ENCODE results near the gene FBN1.

The FBN1 gene

GRCh38 chr15:48433226-48433886, 212.2 kb downstream of the FBN1 start:
- Histone ChIP-seq H3K27ac (replicated peaks; ENCODE audit: low read length) (no peak overlapping the region), H3K4ac (ENCODE audit: low read length) (no peak overlapping the region), H3K14ac (ENCODE audit: low read length) (no peak overlapping the region), H3K23ac (ENCODE audit: low read depth, low read length, poor library complexity) (no peak overlapping the region), H3K4me3 (ENCODE audit: low read length in 2 of 2) (no peak overlapping the region), H2BK120ac (ENCODE audit: low read depth, low read length) (no peak overlapping the region), H3K36me3 (replicated peaks in 1 of 2; ENCODE audit: control insufficient read depth in 2 of 2, insufficient read depth in 2 of 2, low read length in 2 of 2) (peaks cover 14 to 61% of the 10 kb centered on the region in 2 donors), H3K4me1 (ENCODE audit: control insufficient read depth in 2 of 2, insufficient read depth in 1 of 2, low read depth in 1 of 2, low read length in 2 of 2) (peaks cover 0 to 3% of the 10 kb centered on the region in 2 donors), H2BK5ac (ENCODE audit: low read length) (no peak overlapping the region), H3K9me3 (replicated peaks in 1 of 2; ENCODE audit: control insufficient read depth in 2 of 2, insufficient read depth in 1 of 2, low read depth in 1 of 2, low read length in 2 of 2) (no peaks in the 10 kb centered on the region), H2AK5ac (ENCODE audit: low read depth, low read length) (no peak overlapping the region), H4K8ac (ENCODE audit: low read depth, low read length) (no peak overlapping the region), H3K9ac (ENCODE audit: low read depth, low read length, poor library complexity) (no peak overlapping the region), H3K4me2 (ENCODE audit: insufficient read depth, low read length, poor library complexity, severe bottlenecking) (no peak overlapping the region), H3K18ac (ENCODE audit: low read length) (no peak overlapping the region), H2AFZ (ENCODE audit: low read length) (no peak overlapping the region), H3K27me3 (ENCODE audit: control insufficient read depth in 3 of 3, insufficient read depth in 3 of 3, low read depth in 1 of 3, low read length in 3 of 3) (no peaks in the 10 kb centered on the region), H4K91ac (ENCODE audit: low read depth, low read length, poor library complexity) (no peak overlapping the region), H3K79me1 (ENCODE audit: low read depth, low read length) (no peaks in the 10 kb centered on the region), H2BK15ac (ENCODE audit: low read length) (no peak overlapping the region), H2BK12ac (ENCODE audit: low read length) (no peak overlapping the region)
- DNase-seq (ENCODE audit: low spot score), result no peak
- WGBS, 2 donors (ENCODE audit: extremely low coverage in 2 of 2, insufficient read length in 2 of 2, insufficient replicate concordance in 1 of 2), result no CpG with 5 or more reads among the region's 3 CpGs

- Histone ChIP-seq H3K36me3 (replicated peaks in 1 of 2; ENCODE audit: control insufficient read depth in 2 of 2, insufficient read depth in 2 of 2, low read length in 2 of 2) (peaks cover 17 to 67% of the 10 kb centered on the region in 2 donors), H2AK5ac (ENCODE audit: low read depth, low read length) (no peak overlapping the region), H3K14ac (ENCODE audit: low read length) (no peak overlapping the region), H2AFZ (ENCODE audit: low read length) (no peak overlapping the region), H3K9me3 (replicated peaks in 1 of 2; ENCODE audit: control insufficient read depth in 2 of 2, insufficient read depth in 1 of 2, low read depth in 1 of 2, low read length in 2 of 2) (no peaks in the 10 kb centered on the region), H3K27me3 (ENCODE audit: control insufficient read depth in 3 of 3, insufficient read depth in 3 of 3, low read depth in 1 of 3, low read length in 3 of 3) (no peaks in the 10 kb centered on the region), H3K4me2 (ENCODE audit: insufficient read depth, low read length, poor library complexity, severe bottlenecking) (no peak overlapping the region), H4K8ac (ENCODE audit: low read depth, low read length) (no peak overlapping the region), H2BK15ac (ENCODE audit: low read length) (no peak overlapping the region), H3K4ac (ENCODE audit: low read length) (no peak overlapping the region), H4K91ac (ENCODE audit: low read depth, low read length, poor library complexity) (no peak overlapping the region), H2BK12ac (ENCODE audit: low read length) (no peak overlapping the region), H3K79me1 (ENCODE audit: low read depth, low read length) (no peaks in the 10 kb centered on the region), H3K9ac (ENCODE audit: low read depth, low read length, poor library complexity) (no peak overlapping the region), H3K27ac (replicated peaks; ENCODE audit: low read length) (no peak overlapping the region), H3K23ac (ENCODE audit: low read depth, low read length, poor library complexity) (no peak overlapping the region), H3K4me1 (ENCODE audit: control insufficient read depth in 2 of 2, insufficient read depth in 1 of 2, low read depth in 1 of 2, low read length in 2 of 2) (peaks cover 0 to 3% of the 10 kb centered on the region in 2 donors), H2BK5ac (ENCODE audit: low read length) (no peak overlapping the region), H2BK120ac (ENCODE audit: low read depth, low read length) (no peak overlapping the region), H3K18ac (ENCODE audit: low read length) (no peak overlapping the region), H3K4me3 (ENCODE audit: low read length in 2 of 2) (no peak overlapping the region)
- no peak for DNase-seq (ENCODE audit: low spot score)
- WGBS, 2 donors (ENCODE audit: extremely low coverage in 2 of 2, insufficient read length in 2 of 2, insufficient replicate concordance in 1 of 2), result no CpG with 5 or more reads among the region's 7 CpGs
Observed at GRCh38 chr15:48432688-48433087, 212.8 kb downstream of the FBN1 start.

- Histone ChIP-seq H3K27me3 (ENCODE audit: control insufficient read depth in 3 of 3, insufficient read depth in 3 of 3, low read depth in 1 of 3, low read length in 3 of 3) (no peaks in the 10 kb centered on the region), H3K4me2 (ENCODE audit: insufficient read depth, low read length, poor library complexity, severe bottlenecking) (no peak overlapping the region), H2BK120ac (ENCODE audit: low read depth, low read length) (no peak overlapping the region), H2AK5ac (ENCODE audit: low read depth, low read length) (no peak overlapping the region), H2BK12ac (ENCODE audit: low read length) (no peak overlapping the region), H3K23ac (ENCODE audit: low read depth, low read length, poor library complexity) (no peak overlapping the region), H4K91ac (ENCODE audit: low read depth, low read length, poor library complexity) (no peak overlapping the region), H4K8ac (ENCODE audit: low read depth, low read length) (no peak overlapping the region), H3K14ac (ENCODE audit: low read length) (no peak overlapping the region), H3K18ac (ENCODE audit: low read length) (no peak overlapping the region), H2BK15ac (ENCODE audit: low read length) (no peak overlapping the region), H3K4me3 (ENCODE audit: low read length in 2 of 2) (no peak overlapping the region), H3K36me3 (replicated peaks in 1 of 2; ENCODE audit: control insufficient read depth in 2 of 2, insufficient read depth in 2 of 2, low read length in 2 of 2) (peaks cover 26 to 50% of the 10 kb centered on the region in 2 donors), H3K27ac (replicated peaks; ENCODE audit: low read length) (no peak overlapping the region), H3K79me1 (ENCODE audit: low read depth, low read length) (no peaks in the 10 kb centered on the region), H2BK5ac (ENCODE audit: low read length) (no peak overlapping the region), H3K4ac (ENCODE audit: low read length) (no peak overlapping the region), H3K9me3 (replicated peaks in 1 of 2; ENCODE audit: control insufficient read depth in 2 of 2, insufficient read depth in 1 of 2, low read depth in 1 of 2, low read length in 2 of 2) (no peaks in the 10 kb centered on the region), H2AFZ (ENCODE audit: low read length) (no peak overlapping the region), H3K4me1 (ENCODE audit: control insufficient read depth in 2 of 2, insufficient read depth in 1 of 2, low read depth in 1 of 2, low read length in 2 of 2) (peaks cover 0 to 4% of the 10 kb centered on the region in 2 donors), H3K9ac (ENCODE audit: low read depth, low read length, poor library complexity) (no peak overlapping the region)
- DNase-seq (ENCODE audit: low spot score), result no peak
- no CpG with 5 or more reads among the region's 8 CpGs for WGBS, 2 donors (ENCODE audit: extremely low coverage in 2 of 2, insufficient read length in 2 of 2, insufficient replicate concordance in 1 of 2)
Observed at GRCh38 chr15:48427960-48428547, 217.5 kb downstream of the FBN1 start.

GRCh38 chr15:48427479-48427878, 218.0 kb downstream of the FBN1 start:
- Histone ChIP-seq H2BK120ac (ENCODE audit: low read depth, low read length) (no peak overlapping the region), H3K27ac (replicated peaks; ENCODE audit: low read length) (no peak overlapping the region), H3K4me3 (ENCODE audit: low read length in 2 of 2) (no peak overlapping the region), H3K4me1 (ENCODE audit: control insufficient read depth in 2 of 2, insufficient read depth in 1 of 2, low read depth in 1 of 2, low read length in 2 of 2) (peaks cover 0 to 4% of the 10 kb centered on the region in 2 donors), H3K79me1 (ENCODE audit: low read depth, low read length) (no peaks in the 10 kb centered on the region), H2AK5ac (ENCODE audit: low read depth, low read length) (no peak overlapping the region), H3K27me3 (ENCODE audit: control insufficient read depth in 3 of 3, insufficient read depth in 3 of 3, low read depth in 1 of 3, low read length in 3 of 3) (no peaks in the 10 kb centered on the region), H3K36me3 (replicated peaks in 1 of 2; ENCODE audit: control insufficient read depth in 2 of 2, insufficient read depth in 2 of 2, low read length in 2 of 2) (peaks cover 23 to 47% of the 10 kb centered on the region in 2 donors), H3K14ac (ENCODE audit: low read length) (no peak overlapping the region), H3K9me3 (replicated peaks in 1 of 2; ENCODE audit: control insufficient read depth in 2 of 2, insufficient read depth in 1 of 2, low read depth in 1 of 2, low read length in 2 of 2) (no peaks in the 10 kb centered on the region), H4K8ac (ENCODE audit: low read depth, low read length) (no peak overlapping the region), H2BK15ac (ENCODE audit: low read length) (no peak overlapping the region), H3K23ac (ENCODE audit: low read depth, low read length, poor library complexity) (no peak overlapping the region), H2BK5ac (ENCODE audit: low read length) (no peak overlapping the region), H3K9ac (ENCODE audit: low read depth, low read length, poor library complexity) (no peak overlapping the region), H3K18ac (ENCODE audit: low read length) (no peak overlapping the region), H4K91ac (ENCODE audit: low read depth, low read length, poor library complexity) (no peak overlapping the region), H3K4me2 (ENCODE audit: insufficient read depth, low read length, poor library complexity, severe bottlenecking) (no peak overlapping the region), H2AFZ (ENCODE audit: low read length) (no peak overlapping the region), H2BK12ac (ENCODE audit: low read length) (no peak overlapping the region), H3K4ac (ENCODE audit: low read length) (no peak overlapping the region)
- no peak for DNase-seq (ENCODE audit: low spot score)
- WGBS, 2 donors (ENCODE audit: extremely low coverage in 2 of 2, insufficient read length in 2 of 2, insufficient replicate concordance in 1 of 2), result no CpG with 5 or more reads among the region's 6 CpGs
